ENCODE measurements around the gene ZFPM1.
"Not testable (repeated sequence)": the region's sequence is repeated elsewhere in the genome, so short reads cannot be mapped to it uniquely, and the experiment has no call there.

ZFPM1 gene

DNA sequence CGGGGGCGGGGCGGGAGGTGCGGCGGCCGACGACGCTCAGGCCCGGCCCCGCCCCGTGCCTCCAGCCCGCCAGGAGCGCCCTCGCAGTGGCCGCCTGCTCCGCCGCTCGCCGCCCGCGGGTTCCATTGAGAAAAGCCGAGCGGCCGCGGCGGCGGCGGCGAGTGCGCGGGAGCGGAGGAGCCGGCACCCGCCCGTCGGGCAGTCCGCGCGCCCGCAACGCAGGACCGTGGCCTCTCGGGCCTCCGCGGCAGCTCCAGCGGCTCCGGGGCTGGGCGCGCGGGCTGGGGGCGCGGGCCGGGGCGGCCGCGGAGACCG is at the start of gene ZFPM1:
Gene ZFPM1, plus strand, starts transcription at position 64 of the 315 bp plus-strand sequence. CDS start 359 bp downstream, outside the sequence.
- no peak for DNase-seq

DNA sequence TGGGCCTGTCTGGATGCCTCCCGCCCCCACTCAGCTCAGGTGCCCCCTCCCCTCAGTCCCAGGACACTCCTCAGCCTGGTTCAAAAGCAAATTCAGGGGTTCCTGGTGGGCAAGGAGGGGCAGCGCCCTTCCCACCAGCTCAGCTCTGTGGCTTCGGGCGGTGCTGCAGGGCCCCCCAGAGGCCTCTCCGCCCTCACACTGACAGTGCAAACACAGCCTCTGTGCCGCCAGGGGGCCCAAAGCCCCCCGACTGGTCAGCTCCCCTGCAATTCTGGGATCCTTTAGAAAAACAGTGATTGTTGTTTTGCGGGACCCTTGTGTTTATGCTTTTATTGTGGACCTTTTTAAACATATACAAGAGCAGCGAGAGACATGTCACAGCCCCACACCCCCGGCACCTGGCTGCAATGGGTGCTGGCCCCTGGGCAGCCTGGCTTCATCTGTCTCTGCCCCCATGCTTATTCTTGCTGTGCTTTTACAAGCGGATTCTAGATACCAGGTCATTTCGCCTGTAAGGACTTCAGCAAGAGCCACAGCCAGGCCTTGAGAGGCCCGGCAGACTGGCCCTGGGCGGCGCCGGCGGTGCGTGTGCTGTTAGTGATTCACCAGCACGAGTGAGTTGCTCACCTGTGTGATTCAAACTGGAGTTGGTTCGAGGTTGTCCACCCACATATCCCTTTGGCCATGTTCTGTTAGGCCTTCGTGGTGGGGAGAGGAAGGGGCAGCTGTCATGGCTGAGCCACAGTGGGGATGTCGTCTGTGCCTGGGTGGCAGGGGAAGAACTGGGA is 49.1 kb upstream of the ZFPM1 start:
- no peak for DNase-seq

DNA sequence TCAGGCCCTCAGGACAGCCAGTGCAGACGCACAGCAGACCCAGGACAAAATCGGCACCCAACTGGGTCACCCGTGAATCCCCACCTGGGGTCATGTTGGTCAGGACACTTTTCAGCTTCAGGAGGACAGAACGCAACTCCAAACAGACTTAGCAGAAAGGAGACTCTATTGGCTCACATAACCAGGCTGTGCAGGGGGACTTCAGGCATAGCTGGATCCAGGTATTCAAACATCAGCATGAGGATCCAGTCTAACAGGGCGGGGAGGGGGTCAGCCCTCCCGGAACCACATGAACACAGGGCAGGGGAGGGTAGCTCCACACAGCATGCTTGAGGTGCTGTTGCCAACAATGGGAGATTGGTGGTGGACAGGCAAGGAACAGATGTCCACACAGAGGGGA is 48.3 kb upstream of the ZFPM1 start:
- DNase-seq = no peak

DNA sequence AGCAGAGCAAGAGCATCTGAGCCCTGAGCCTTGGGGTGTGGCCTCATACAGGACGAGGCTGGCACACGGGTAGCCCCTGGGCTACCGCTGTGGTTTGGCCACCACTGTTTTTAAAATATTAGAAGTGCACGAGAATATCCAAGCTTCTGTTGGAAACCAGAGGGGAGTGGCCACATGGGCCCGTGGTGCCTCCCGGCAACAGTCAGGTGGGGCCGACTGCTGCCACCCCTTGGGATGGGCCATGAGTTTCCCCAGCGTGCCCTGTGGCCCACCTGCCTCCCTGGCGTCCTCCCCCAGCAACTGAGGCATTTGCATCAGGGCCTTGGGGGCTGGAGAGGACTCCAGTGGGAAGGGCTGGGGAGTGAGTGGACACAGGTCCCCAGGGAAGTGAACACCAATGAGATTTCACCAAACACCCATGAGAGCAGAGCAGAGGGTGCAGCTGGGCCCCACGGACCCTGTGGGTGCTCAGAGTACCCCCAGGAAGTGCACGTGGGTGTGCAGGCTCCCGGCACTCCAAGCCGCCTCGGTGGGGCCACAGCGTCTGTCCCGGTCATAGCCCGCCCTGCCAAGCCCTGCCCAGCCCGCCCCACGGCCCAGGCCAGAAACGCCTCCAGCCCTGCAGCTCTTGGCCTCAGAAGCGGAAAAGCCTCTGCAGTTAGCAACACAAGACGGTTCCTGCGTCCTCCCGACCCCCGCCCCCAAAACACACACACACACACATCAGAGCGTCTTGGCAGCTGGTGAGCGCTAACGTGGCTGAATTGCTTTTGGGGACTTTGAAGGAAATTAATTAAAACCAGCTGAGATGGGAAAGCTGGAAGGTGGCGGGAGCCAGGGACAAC is 47.6 kb upstream of the ZFPM1 start:
- no peak for DNase-seq

DNA sequence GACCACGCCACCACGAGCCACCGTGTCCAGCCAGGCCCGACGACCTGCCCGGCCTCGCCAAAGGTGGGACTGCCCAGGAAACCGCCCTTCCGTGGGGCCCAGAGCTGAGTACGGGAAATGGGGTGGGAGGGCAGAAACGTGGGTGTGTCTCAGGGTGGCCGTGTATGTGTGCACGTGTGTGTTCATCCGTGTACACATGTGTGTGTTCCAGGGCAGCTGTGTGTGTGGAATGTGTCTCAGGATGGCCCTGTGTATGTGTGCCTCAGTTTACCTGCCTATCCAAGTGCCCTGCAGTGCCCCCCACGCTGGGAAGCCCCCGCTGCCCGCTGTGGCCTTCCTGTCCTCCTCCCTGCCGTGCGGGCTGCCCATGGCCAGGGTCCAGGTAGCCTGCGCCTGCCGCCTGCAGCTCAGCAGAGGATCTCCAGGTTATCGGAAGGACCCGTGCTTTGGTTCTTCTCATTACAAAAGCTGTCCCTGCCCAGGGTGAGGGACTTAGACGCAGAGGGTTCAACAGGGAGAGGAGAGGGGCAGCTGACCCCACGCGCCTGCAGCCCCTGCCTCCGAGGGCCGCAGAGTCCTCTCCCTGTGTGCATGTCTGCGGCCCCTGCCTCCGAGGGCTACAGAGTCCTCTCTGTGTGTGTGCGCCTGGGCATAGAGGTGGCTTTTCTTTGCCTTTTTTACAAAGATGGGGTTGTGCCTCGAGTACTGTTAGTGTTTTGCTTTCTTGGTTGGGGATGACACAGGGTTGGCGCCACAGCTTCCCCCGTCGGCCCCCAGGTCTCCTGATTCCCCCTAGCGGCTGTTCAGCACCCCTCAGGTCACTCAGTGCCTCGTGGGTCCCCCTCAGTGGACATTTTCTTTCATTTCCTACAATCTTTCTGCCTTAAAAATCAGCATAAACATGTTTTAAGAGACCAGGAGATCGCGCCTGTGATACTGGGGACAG is 46.7 kb upstream of the ZFPM1 start:
- DNase-seq = no peak

DNA sequence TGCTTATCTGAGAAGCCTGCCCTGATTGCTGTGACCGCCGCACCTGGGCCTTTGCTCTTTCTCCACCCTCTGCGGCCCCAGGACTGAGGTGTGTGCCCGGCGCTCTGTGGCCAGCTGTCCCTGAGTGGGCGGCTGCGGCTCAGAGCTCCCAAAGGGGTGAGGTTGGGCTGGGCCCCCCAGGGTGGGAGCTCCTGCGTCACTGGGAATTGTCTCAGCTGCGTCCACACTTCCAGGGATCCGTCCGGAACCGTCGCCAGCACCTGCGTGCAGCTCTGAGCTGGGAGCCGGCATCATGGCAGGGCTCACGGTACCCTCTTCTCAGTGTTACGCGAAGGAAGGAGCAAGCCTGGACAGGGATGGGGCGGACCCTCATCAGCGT is 46.0 kb upstream of the ZFPM1 start:
- DNase-seq = no peak

DNA sequence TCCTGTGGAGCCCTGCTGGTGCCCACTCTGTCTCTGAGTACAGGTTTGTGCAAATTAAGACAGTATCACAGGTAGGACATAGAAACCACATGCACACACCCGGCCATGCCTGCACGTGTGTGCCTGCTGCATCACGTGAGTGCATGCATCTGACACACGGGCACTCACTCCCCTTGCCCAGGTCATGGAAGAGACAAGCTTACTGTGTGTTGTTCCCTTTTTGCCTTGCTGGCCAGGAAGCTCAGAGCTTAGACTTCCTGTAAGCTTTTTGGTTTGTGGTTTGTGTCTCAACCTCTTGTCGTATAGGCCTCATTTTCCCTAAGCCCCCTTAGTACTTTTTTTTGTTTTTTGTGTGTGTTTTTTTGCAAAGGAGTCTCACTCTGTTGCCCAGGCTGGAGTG is 45.3 kb upstream of the ZFPM1 start:
- DNase-seq = no peak

DNA sequence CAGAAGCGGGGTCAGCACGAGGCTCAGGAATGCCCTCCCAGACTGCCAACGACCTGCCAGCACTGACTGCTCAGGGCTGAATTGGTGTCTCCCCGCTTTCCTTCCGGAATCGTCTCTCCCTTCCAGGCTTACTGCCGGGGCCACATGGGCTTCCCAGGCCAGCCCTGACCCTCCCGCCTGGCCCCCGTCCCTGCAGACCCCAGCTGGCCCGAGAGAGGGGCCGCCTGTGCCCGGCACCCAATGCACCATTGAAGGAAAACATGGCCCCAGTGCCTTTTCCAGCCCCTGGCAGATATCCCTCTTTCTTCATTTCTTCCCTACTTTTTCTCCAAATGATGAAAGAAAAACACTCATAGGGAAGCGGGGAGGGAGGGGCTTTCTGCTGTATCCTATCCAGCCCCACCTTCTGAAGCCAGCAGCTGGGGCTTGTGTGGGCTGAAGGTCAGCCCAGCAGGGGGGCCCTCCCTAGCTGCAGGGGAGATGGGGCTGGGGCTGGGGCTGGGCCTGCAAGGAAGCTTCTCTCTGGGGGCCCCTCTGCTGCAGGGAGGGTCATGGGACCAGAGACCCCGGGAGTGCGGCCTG is 44.4 kb upstream of the ZFPM1 start:
- no peak for DNase-seq

DNA sequence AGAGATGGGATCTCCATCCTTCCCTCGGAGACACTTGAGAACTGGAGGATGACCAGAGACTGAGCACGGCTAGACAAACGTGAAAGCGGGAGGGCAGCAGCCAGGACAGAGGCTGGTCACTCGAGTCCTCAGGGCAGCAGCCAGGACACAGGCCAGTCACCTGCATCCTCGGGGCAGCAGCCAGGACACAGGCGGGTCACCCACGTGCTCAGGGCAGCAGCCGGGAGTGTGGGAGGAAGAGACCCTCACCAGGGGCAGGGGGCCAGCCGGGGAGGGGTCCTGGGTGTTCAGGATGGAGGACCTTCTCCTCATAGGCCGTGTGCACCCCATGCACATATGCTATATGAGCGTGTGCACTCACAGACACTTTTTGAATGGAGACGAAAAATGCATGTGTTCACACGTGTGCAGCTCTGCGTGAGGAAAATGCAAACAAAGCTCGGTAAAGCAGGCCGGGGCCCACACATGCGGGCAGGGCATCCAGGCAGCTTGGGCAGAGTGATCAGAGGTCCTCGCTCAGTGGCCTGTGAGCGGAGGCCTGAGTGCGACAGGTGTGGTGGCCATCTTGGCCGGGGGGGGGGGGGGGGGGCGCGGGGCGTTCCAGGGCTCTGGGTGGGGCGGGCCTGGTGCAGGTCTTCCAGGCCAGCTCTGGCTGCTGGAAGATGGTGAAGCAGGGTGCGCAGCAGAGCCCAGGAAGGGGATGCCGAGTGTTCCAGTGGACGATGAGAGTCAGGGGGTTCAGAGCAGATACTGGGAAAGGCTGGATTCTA is 43.6 kb upstream of the ZFPM1 start:
- DNase-seq = peak; percentile 16

DNA sequence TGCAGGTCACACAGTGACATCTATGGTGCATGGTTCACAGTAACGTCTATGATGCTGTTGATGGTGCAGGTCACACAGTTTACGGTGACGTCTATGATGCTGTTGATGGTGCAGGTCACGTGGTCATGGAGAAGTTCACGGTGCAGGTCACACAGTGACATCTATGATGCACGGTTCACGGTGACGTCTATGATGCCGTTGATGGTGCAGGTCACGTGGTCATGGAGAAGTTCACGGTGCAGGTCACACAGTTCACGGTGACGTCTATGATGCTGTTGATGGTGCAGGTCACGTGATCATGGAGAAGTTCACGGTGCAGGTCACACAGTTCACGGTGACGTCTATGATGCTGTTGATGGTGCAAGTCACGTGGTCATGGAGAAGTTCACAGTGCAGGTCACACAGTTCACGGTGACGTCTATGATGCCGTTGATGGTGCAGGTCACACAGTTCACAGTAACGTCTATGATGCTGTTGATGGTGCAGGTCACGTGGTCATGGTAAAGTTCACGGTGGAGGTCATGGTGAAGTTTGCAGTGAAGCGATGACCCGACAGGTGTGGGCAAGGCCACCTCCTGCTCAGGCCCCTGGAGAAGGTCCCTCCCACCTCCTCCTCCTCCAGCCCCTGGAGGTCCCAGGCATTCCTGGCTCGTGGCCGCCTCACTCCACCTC is 42.6 kb upstream of the ZFPM1 start:
- not testable (repeated sequence) for DNase-seq

DNA sequence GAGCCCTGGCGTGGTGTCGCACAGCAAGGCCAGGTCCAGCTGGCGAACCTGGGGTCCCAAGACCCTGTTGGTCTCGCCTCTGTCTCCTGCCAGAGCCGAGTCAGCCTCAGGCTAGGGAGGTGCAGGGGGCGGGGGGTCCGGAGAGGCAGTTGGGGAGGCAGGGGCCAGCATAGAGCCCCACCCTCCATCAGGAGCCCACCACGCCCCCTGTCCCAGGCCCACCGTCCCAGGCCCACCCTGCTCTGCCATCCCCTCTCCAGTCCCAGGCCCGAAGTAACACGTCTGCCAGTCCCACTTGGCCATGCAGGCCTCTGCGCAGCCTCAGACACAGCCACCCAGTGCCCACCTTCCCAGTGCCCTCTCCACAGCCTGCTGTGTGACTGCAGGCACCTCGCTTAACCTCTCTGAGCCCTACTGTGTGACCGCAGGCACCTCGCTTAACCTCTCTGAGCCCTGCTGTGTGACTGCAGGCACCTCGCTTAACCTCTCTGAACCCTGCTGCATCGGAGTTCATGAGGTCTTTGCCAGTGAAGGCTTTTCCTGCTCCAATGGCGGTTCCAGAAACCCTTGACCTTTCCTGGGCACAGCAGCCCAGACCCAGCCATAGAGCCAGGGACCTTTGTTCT is 41.0 kb upstream of the ZFPM1 start:
- no peak for DNase-seq

DNA sequence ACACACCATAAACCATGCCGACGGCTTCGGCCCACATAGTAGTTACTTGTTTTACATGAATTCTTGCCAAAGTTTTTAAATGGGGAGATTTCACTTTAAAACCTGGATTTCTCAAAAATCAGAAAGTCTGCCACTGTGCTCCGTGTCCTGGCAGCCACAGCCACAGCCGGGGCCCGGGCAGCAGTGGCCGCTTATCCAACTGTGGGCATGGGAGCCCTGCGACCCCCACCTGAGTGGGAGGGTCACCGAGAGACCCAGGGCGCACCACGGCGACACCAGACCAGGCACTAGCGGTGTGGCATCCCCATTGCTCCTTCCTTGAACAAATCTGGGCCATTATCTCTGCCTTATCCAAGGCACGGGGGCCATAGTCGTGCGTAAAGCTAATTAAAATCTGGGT is 40.3 kb upstream of the ZFPM1 start:
- no peak for DNase-seq

DNA sequence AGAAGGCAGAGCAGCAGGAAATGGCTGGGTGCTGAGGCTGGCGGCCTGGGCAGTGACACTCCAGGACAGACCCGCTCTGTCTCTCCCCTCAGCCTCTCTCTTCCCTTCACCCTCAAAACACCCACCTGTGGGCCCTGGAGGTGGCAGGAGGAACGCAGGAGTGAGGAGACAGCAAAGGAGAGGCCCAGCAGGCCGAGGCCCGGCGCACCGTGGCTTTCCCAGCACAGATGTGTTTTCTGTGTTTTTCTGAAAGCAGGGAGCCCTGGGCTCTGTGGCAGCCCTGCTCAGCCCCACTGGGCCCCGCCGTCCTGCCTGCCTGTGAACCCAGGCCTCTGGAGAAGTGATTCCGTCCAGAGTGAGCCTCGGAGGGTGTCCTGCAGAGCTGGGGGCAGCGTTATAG is 39.8 kb upstream of the ZFPM1 start:
- no peak for DNase-seq

DNA sequence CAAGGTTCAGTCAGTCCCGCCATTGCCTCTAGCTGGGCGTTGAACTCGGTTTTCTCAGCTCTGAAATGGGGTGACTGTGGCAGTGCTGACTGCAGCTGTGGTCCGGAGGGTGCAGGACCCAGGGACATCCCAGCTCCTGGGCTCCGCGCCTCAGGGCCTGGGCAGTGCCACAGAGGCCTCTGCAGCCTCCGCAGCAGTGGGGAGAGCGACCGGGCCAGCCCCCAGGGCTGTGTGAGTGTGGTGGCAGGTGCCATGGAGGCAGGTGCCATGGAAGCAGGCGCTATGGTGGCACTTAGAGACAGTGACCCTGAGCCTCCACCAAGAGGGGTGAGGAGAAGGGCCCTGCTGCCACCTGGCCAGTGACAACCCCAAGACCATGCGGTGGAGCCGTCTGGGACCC is 39.4 kb upstream of the ZFPM1 start:
- no peak for DNase-seq

DNA sequence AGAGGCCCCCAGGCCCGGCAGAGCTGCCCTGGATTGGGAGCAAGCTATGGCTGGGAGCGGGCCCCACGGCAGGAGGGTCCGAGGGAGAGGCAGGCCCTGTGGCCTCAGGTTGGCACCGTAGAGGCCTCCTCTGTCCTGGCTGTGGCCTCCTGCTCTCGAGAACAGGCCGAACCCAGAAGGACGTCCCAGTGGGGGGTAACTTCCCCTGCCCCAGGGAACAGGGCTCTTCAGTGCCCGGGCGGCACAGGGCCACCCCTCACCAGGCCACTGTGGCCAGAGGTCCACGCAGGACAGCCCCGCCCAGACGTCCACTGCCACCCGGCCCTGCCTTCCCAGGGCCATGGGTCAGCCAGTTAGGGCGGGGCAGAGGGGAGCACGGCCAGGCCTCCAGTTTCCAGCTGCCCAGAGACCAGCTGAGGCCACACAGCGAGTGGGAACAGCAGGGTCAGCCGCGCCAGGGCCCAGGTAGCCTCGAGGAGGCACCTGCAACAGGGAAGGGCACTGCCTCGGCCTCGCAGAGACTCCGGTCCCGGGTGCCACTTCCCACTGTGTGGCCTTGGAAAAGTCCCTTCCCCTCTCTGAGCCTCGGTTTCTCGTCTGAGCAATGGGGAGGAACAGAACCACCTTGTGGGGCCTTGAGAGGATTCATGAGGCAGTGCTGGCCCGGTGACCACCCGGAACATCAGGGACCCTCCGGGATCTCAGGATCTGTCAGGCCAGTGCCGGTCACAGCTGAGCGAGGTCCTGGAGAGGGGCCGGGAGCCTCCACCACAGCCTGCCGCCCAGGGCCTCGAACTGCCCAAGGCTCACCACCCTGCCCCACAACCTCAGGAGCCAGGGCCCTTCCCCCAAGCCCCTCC is 38.3 kb upstream of the ZFPM1 start:
- DNase-seq = no peak

DNA sequence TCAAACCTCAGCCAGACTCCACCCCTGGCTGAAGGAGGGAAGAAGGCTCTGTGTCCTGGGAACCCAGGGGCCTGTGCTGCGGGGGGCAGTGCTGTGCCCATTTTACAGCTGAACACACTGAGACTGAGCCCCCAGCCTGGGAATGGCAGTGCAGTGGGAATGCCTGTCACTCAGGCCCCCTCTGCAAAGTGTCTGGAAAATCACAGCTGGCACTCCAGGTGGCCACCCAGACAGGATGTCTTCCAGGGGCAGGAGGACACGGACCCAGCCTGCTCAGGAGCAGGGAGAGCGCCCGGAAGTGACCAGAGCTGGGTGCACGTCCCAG is 37.7 kb upstream of the ZFPM1 start:
- no peak for DNase-seq

DNA sequence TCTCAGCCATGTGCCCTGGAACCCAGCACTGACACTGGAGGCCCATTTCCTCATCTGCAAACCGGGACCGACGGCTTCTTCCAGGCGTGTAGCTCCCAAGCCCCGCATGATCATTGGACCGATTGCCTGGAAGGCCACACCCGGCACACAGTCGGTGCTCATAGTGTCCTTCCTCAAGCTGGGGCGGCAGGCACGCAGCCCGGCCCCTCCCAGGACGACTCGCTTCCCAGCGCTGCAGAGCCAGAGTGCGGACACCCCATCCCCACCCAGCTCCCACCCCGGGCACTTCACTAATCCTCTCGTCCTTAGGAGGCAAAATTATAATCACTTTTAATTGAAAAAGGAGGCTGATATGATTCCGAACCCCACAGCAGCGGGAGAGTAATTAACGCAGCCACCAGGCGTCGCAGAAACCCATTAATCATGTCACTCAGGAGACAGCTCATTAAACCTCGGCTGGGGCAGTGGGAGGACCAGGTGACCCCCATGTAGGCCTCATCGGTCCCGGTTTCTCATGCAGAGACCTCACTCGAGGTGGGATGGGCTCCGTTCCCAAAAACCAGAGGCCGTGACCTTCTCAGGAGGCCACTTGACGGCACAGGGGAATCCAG is 37.3 kb upstream of the ZFPM1 start:
- no peak for DNase-seq

DNA sequence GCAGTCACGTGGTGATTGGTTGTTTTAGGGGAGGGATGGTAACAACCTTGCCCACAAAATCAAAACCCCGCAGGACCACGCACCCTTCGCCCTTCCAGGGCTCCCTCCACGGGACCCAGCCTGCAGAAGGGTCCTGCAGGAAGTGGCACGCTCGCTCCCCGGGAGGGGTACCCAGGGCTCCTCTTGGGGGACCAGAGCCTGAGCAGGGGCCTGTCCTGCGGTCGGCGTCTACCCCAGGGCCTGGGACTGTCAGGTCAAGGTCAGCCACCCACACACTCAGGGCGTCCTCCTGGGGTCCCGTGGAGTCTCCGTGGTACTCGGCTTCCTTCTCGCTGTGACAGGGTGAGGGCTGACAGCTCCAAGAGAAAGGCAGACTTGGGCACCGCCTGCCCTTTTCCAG is 36.4 kb upstream of the ZFPM1 start:
- DNase-seq = no peak

DNA sequence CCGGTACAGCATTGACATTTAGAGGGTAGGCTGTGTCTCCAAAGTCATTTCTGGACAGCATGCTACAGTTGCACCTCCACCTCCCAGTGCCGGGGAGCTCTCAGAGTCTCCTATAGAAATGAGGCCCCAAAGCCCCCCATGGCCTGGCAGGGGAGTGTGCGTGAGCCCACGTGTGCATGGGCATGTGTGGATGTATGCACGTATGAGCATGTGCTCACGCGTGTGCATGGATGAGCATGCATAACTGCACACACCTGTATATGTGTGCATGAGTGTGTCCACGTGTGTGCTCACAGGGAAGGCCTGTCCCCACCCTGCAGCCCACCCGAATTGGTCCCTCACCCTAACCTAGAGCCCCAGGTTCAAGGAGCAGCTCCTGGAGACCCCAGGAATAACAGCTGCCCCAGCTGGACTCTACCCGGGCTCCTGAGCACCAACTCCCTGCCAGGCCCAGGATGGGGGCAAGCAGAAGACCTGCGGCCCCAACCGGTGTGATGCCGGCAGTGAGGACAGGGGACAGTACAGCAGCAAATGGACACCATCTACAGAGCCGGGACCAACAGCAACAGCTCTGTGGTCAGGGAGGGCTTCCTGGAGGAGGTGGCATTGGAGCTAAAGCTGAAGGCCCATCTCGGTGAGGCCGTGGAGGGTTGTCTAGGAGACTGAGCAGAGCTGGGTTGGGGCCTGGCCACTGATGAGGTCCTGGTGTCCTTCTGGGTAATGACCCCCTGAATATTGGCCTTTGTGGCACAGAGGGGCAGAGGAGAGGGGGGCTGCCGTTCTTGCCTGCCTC is 35.2 kb upstream of the ZFPM1 start:
- no peak for DNase-seq

Measured in DMS53 (cell line).